Measurements from ENCODE around the gene ESR1. TPM values are rescaled to one million over a fixed set of nuclear protein-coding genes. Genes with fewer than 3 reads are reported as not detected.

Gene ESR1
- total RNA-seq, 1 experiment from 2014 or later: 0.98 TPM

- no peaks in the 10 kb centered on the region for H3K27me3 Mint-ChIP-seq (ENCODE audit: low read depth)
- no peaks in the 10 kb centered on the region for H3K4me1 Mint-ChIP-seq
- no peak overlapping the region for H3K27ac Mint-ChIP-seq
- CTCF ChIA-PET: no interaction called here
- ATAC-seq (no peak), DNase-seq (ENCODE audit: low spot score) (no peak)
- H3K36me3 Mint-ChIP-seq: no peaks in the 10 kb centered on the region
- TF ChIP-seq ZNF416 (CRISPR knock-in tag; IDR thresholded peaks at IDR 0.05) (no peak), ZNF317 (CRISPR knock-in tag; IDR thresholded peaks at IDR 0.05; ENCODE audit: borderline replicate concordance, low read depth) (no peak), ZSCAN18 (CRISPR knock-in tag; IDR thresholded peaks at IDR 0.05) (no peak), TEAD4 (CRISPR knock-in tag; IDR thresholded peaks at IDR 0.05) (no peak), IRF1 (CRISPR knock-in tag; IDR thresholded peaks at IDR 0.05) (no peak), ZNF263 (CRISPR knock-in tag; IDR thresholded peaks at IDR 0.05; ENCODE audit: low read depth) (no peak), RELA (CRISPR knock-in tag; IDR thresholded peaks at IDR 0.05; ENCODE audit: borderline replicate concordance) (no peak), FOXJ3 (CRISPR knock-in tag; IDR thresholded peaks at IDR 0.05; ENCODE audit: borderline replicate concordance) (no peak), KAT7 (CRISPR knock-in tag; IDR thresholded peaks at IDR 0.05; ENCODE audit: borderline replicate concordance) (no peak), TCF7 (CRISPR knock-in tag; IDR thresholded peaks at IDR 0.05; ENCODE audit: low read depth) (no peak), ZNF138 (CRISPR knock-in tag; conservative IDR thresholded peaks at IDR 0.05) (no peak), ETV6 (CRISPR knock-in tag; IDR thresholded peaks at IDR 0.05) (no peak), ZNF396 (CRISPR knock-in tag; IDR thresholded peaks at IDR 0.05; ENCODE audit: borderline replicate concordance) (no peak), GTF2I (CRISPR knock-in tag; conservative IDR thresholded peaks at IDR 0.05) (no peak), OVOL2 (CRISPR knock-in tag; IDR thresholded peaks at IDR 0.05; ENCODE audit: borderline replicate concordance) (no peak), RORB (CRISPR knock-in tag; IDR thresholded peaks at IDR 0.05) (no peak), NFYB (CRISPR knock-in tag; conservative IDR thresholded peaks at IDR 0.05; ENCODE audit: low read depth) (no peak), EMX1 (CRISPR knock-in tag; IDR thresholded peaks at IDR 0.05) (no peak)
- TF ChIP-seq, protein P1, sequence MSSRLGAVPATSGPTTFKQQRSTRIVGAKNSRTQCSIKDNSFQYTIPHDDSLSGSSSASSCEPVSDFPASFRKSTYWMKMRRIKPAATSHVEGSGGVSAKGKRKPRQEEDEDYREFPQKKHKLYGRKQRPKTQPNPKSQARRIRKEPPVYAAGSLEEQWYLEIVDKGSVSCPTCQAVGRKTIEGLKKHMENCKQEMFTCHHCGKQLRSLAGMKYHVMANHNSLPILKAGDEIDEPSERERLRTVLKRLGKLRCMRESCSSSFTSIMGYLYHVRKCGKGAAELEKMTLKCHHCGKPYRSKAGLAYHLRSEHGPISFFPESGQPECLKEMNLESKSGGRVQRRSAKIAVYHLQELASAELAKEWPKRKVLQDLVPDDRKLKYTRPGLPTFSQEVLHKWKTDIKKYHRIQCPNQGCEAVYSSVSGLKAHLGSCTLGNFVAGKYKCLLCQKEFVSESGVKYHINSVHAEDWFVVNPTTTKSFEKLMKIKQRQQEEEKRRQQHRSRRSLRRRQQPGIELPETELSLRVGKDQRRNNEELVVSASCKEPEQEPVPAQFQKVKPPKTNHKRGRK (CRISPR knock-in tag; IDR thresholded peaks at IDR 0.05; ENCODE audit: borderline replicate concordance): no peak
- TF ChIP-seq, protein P2, sequence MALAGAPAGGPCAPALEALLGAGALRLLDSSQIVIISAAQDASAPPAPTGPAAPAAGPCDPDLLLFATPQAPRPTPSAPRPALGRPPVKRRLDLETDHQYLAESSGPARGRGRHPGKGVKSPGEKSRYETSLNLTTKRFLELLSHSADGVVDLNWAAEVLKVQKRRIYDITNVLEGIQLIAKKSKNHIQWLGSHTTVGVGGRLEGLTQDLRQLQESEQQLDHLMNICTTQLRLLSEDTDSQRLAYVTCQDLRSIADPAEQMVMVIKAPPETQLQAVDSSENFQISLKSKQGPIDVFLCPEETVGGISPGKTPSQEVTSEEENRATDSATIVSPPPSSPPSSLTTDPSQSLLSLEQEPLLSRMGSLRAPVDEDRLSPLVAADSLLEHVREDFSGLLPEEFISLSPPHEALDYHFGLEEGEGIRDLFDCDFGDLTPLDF (CRISPR knock-in tag; IDR thresholded peaks at IDR 0.05): no peak
- H3K9me3 Mint-ChIP-seq: 0 out of 2 replicates have a peak, but pooled peaks cover 11% of the 10 kb centered on the region
- POLR2A ChIA-PET: no interaction called here
- no peak overlapping the region for H3K4me3 Mint-ChIP-seq
Measured at GRCh38 chr6:151783692-151784091, 23.8 kb upstream of the ESR1 start.

- CTCF ChIA-PET: no interaction called here
Measured at GRCh38 chr6:151784441-151785214, 22.9 kb upstream of the ESR1 start.

More at GRCh38 chr6:151784441-151785214, 22.9 kb upstream of the ESR1 start:
- Mint-ChIP-seq H3K36me3 (no peaks in the 10 kb centered on the region), H3K27me3 (ENCODE audit: low read depth) (no peaks in the 10 kb centered on the region), H3K27ac (no peak overlapping the region), H3K9me3 (0 out of 2 replicates have a peak, but pooled peaks cover 7% of the 10 kb centered on the region), H3K4me1 (no peaks in the 10 kb centered on the region), H3K4me3 (no peak overlapping the region)
- TF ChIP-seq, protein P3, sequence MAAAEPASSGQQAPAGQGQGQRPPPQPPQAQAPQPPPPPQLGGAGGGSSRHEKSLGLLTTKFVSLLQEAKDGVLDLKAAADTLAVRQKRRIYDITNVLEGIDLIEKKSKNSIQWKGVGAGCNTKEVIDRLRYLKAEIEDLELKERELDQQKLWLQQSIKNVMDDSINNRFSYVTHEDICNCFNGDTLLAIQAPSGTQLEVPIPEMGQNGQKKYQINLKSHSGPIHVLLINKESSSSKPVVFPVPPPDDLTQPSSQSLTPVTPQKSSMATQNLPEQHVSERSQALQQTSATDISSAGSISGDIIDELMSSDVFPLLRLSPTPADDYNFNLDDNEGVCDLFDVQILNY (CRISPR knock-in tag; IDR thresholded peaks at IDR 0.05): no peak
- TF ChIP-seq ZNF425 (CRISPR knock-in tag; conservative IDR thresholded peaks at IDR 0.05) (no peak), ZNF671 (CRISPR knock-in tag; IDR thresholded peaks at IDR 0.05) (no peak), GTF2I (CRISPR knock-in tag; conservative IDR thresholded peaks at IDR 0.05) (no peak), USF2 (CRISPR knock-in tag; IDR thresholded peaks at IDR 0.05) (no peak)
- DNase-seq (ENCODE audit: low spot score) (no peak), ATAC-seq (no peak)
- POLR2A ChIA-PET: no interaction called here
